Keratinocyte (primary cell): Measurements from ENCODE around the gene NKX2-2.

Source experiments
- CTCF ChIP-seq, 3 experiments: IDR thresholded peaks in 1 of 3; conservative IDR thresholded peaks in 1 of 3; optimal IDR thresholded peaks in 1 of 3; 2 replicates in 2 of 3; 3 replicates in 1 of 3; pipeline versions ENCODE3 to v1.5.1; 2011; ENCODE audit warnings: low read length in 3 of 3, mild to moderate bottlenecking in 3 of 3, moderate library complexity in 2 of 3, control low read depth in 1 of 3, inconsistent platforms in 1 of 3; ENCODE audit not compliant: insufficient read depth in 2 of 3; ENCODE audit errors: extremely low read depth in 1 of 3
- EZH2 ChIP-seq: IDR thresholded peaks from one replicate; pipeline ENCODE4 v1.6.1; 2012; ENCODE audit warnings: inconsistent platforms, mild to moderate bottlenecking, low read length, moderate library complexity

GRCh38 chr20:21503345-21503744 lies 10.5 kb downstream of the NKX2-2 start:
- no peak for TF ChIP-seq CTCF (optimal IDR thresholded peaks at IDR 0.05 in 1 of 3, IDR thresholded peaks at IDR 0.05 in 1 of 3, conservative IDR thresholded peaks at IDR 0.05 in 1 of 3; ENCODE audit: extremely low read depth in 1 of 3, insufficient read depth in 2 of 3, low read length in 3 of 3)
- no peak for TF ChIP-seq EZH2
